ENCODE results near the gene GABRD.

GRCh38 chr1:1989102-1989542 is 30.0 kb upstream of the GABRD start:
- TF ChIP-seq ZBTB10 (CRISPR knock-in tag; IDR thresholded peaks at IDR 0.05; ENCODE audit: borderline replicate concordance), result no peak
- no peak for TF ChIP-seq CTCF (CRISPR knock-in tag; IDR thresholded peaks at IDR 0.05)
- no peak for TF ChIP-seq BRCA1 (CRISPR knock-in tag; IDR thresholded peaks at IDR 0.05)
- TF ChIP-seq AKNA (CRISPR knock-in tag; IDR thresholded peaks at IDR 0.05; ENCODE audit: borderline replicate concordance), result no peak
- no peak for TF ChIP-seq FOXK1 (CRISPR knock-in tag; IDR thresholded peaks at IDR 0.05; ENCODE audit: borderline replicate concordance, low read depth)
- TF ChIP-seq CBFB (CRISPR knock-in tag; IDR thresholded peaks at IDR 0.05), result no peak
- no peak for TF ChIP-seq PITX1 (CRISPR knock-in tag; IDR thresholded peaks at IDR 0.05)
- no peak for TF ChIP-seq BCL6 (CRISPR knock-in tag; IDR thresholded peaks at IDR 0.05)
- TF ChIP-seq DDIT3 (CRISPR knock-in tag; IDR thresholded peaks at IDR 0.05), result no peak
- TF ChIP-seq RFX5 (IDR thresholded peaks at IDR 0.05; ENCODE audit: low read depth, low read length), result no peak

All from HepG2 (cell line).